Left forelimb (tissue), 1 donor: ENCODE results near the gene SLC41A2.

Source experiments
- DNase-seq: peaks from one replicate; pipeline ENCODE4 v3.0.0-alpha.2; 2018; ENCODE audit warnings: low spot score

Gene SLC41A2

DNA sequence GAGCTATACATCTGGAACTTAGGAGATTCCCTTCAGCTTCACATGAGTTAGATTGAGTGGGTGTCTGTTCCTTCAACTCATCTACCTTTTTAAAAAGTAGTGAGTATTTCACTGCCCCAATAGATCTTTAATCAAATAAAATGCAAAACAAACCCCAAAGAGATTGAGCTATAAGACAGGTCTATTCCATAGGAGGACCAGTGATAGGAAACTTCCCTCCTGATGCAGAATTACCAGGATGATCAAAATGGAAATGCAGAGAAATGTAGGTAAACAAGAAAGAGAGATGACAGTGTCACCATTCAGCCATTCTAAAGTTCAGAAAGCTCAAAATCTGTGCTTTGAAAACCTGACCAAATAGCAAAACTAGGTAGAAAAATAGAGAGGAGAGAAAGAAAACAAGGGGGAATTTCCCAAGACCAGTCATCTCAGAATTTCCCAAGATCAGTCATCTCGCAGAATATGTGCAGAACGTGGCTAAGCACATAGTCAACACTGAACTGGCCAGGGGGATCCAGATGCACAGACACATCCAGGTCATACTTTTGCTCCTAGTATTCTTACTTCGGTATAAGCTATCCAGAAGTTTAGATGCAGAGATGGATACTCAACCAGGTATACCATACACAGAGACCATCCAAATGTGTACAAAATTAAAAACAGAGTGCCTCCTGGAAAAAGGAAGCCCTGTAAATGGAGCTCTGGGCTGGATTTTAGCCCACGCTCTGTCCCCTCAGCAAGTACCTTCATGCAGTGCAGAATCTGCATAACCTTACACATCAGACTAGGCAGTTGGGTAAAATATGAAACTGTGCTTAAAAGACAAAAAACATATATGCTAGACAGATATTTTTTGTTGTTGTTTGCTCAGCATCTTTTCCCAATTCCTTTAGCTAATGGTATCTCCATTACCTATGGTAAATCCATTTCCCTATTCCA is 27.4 kb downstream of the SLC41A2 start:
- DNase-seq: no peak

DNA sequence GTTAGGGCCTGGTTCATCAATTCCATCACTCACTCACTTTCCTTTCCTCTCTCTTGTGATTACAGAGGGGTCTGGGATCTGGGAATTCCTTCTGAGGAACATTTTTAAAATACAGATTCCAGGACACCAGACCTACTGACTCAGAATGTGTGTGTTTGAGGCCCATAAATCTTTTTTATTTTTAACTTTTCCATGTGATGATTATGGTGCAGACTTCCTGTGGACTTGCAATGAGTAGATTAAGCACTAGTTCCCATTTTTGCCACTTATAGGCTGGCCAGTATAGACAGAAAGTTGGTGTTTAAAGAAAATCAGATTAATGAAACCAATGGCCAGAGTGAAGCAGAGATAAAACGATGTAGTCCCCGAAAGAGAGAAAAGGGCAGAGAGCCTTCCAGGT is 28.1 kb downstream of the SLC41A2 start:
- no peak for DNase-seq

DNA sequence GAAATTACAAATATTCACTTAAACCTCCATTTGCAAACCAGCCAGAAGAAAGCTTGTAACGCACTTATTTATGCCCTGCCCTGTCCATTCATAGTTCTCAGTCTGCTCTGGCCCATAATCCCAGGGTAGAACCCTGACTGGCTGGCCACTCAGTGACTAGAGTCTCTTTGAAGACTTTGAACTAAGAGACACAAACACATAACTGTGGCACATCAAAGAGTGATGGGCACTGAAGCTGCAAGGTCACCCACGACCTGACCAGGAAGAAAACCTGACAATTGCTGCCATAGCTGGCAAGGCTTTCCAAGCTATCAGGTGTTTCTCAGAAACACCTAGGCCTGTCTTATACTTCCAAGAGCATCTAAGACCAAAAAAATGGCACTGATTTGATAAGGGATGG is 28.7 kb downstream of the SLC41A2 start:
- DNase-seq: no peak

DNA sequence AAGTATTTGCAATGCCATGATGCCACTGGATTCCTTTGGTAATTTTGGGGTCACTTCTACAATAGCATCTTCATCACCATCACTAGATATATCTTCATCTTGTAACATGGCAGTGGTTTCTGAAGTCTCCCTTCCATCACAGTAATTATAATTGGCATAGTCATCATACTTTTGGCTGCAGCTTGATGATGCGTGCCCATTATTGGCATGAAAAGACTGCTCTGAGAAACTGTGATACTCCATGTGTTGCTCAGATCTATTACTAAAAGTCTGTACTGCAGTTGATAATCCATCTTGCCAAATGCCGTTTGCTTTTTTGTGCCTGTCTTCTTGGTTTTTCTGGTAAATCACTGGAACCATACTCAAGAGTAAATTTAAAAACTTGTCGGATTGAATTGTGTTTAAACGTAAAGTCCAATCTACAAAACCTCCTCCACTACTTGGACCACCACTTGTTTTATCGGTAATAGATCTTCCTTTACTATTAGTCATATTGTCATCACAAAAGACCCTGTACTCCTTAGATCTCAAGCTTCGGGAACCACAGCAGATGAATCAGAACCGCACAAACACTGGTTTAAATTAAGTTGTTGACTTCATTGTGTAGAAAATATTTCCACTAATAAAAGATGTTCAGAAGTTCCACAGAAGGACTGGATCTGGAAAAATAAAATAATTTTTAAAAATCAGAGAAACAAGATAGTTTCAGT is 29.9 kb downstream of the SLC41A2 start:
- no peak for DNase-seq

DNA sequence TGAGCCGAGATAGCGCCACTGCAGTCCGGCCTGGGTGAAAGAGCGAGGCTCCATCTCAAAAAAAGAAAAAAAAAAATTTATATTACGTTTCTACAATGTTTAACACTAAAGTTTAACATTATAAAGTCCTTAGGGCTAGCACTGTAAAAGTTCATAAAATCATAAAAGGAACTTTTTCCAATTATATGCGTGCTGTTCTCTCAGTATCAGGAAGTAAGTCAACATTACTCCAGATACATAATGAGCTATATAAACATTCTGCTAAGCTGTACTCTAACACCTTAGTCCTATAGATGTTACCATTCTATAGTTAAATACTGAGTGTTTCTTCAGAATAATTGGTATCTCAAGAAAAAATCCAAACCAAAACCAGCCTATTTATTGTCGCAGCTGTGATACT is 32.6 kb downstream of the SLC41A2 start:
- no peak for DNase-seq

DNA sequence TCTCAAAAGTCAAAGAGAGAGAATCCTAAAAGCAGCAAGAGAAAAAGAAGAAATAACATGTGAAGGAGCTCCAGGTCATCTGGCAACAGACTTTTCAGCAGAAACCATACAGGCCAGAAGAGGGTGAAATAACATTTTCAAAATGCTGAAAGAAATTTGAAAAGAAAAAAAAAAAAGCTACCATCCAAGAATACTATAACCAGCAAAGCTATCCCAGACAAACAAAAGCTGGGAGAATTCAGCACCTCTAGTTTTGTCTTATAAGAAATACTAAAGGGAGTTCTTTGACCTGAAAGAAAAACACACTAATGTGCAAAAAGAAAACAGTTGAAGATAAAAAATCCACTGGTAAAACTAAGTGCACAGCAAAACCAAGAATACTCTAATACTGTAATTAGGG is 36.8 kb downstream of the SLC41A2 start:
- no peak for DNase-seq

DNA sequence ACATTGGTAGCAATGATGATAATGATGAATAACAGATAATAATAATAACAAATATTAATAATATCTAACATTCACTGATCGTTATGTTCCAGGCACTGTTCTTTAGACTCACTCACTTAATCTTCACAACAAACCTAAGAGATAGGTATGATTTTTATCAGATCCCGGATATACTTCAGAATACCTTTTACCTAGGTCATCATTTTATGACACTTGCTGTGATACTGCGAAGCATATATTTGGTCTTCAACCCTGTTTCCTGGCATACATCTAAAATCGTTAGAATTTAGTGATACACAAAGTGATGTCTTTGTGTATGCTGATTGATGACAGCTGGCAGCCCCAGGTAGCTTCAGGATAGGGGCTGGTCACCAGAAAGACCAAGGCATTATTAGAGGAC is 46.1 kb downstream of the SLC41A2 start:
- no peak for DNase-seq

DNA sequence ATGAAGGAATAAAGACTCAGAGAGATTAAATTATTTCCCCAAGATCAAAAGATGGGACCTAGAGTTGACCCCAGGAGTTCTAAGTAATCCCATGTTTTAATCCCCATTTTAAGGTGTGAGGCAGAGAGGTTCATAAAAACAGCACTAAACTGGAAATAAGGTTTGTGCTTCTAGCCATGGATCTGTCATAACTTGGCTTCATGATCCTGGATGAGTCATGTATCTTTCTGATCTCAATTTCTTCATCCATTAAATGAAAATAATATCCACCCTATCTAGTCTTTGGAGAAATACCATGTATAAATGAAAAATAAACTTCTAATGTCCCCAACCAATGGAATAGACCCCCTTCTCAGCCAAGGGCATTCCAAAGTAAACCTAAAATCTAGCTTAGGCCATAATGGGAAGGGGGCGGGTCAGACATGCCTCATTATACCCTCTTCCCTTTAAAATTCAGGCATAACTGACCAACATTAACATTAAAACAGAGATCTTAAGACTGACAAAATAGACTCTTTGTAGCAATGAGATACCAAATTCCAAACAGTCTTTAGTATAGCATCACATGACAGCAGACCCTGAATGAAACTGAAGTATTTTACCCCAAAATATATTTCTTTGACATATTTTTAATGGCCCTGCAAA is 47.8 kb downstream of the SLC41A2 start:
- no peak for DNase-seq

DNA sequence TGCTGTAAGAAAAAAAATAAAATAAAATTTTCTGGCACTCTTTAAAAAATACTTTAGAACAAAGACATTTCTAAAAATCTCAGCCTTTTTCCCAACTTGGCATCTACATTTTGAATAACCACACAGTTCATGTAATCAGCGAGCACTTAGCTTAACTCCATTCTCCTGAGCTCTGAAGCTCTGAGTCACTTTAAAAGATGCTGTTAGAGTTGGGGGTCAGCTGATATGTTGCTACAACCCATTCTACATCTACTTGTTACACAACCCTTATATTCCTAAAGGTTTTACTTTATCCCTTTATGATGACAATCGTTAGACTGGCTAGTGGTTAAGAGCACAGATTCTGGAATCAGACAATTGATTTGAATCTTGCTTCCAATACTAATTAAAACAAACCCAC is 48.3 kb downstream of the SLC41A2 start:
- no peak for DNase-seq
